DMS79 (cell line): ENCODE measurements around the gene OR1I1.

ENCODE experiments used
- DNase-seq: peaks from one replicate; lab custom pipeline; 2025; lab: John Stamatoyannopoulos, UW

OR1I1 gene

DNA sequence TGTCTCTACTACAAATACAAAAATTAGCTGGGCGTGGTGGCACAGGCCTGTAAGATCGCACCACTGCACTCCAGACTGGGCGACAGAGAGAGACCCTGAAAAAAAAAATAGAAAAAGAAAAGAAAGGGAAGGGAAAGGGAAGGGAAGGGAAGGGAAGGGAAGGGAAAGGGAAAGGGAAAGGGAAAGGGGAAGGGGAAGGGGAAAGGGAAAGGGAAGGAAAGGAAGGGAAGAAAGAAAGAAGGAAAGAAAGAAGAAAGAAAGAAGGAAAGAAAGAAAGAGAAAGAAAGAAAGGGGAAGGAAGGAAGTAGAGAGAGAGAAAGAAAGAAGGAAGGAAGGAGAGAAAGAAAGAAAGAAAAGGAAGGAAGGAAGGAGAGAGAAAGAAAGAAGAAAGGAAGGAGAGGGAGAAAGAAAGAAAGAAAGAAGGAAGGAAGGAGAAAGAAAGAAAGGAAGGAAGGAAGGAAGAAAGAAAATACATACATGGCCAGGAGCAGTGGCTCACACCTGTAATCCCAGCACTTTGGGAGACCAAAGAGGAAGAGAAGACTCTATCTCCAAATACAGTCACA, 17.1 kb downstream of the OR1I1 start:
- no peak for DNase-seq

DNA sequence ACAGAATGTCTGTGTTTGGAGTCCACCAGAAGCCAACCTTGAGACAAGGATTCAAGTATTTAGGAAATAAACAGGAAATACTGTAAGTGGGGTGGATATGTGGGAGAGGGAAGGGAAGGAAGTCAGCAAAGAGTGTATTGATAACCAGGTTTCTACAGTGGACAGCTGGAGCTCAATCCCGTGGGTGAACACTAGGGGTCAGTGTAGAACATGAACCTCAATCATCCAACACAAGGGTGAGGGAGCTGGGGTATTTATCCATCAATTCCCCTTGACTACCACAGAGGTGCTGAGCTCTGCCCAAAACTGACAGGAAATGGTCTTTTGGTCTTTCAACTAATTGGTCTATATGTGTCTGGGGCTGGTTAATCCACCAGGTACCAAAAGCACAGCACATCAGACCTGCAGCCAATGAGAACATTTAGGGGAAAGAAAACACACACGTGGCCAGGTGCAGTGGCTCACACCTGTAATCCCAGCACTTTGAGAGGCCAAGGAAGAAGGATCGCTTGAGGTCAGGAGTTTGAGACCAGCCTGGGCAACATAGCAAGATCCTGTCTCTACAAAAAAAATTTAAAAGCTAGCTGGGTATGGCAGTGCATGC, 19.6 kb downstream of the OR1I1 start:
- DNase-seq = no peak

DNA sequence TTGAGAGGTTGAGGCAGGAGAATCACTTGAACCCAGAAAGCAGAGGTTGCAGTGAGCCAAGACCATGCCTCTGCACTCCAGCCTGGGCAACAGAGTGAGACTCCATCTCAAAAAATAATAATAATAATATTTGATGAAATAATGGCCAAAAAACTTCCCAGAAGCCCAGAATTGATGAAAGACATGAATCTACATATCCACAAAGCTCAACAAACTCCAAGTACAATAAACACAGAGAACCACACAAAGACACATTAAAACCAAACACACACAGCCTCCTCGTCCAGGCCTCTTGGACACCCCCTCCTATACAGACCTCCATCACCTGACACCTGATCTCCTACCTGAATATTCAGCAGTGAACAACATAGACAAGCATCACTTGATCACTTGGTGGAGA, 22.0 kb downstream of the OR1I1 start:
- DNase-seq = no peak

DNA sequence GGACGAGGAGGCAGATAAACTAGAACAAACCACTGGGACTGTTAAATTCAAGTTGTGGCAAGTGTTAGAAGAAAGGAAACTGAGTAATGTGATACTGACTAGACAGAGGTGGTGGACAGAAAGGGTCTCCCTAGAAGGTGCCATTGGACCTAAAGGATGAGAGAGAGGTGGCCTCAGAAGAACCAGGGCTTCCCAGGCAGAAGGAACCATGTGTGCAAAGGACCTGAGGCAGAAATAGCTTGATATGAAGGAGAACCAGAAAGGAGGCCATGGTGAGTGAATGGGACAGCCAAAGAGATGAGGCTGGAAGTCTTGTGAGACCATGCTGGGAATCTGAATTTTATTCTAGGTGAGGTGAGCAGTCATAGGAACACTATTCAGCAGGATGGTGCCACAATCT, 22.4 kb downstream of the OR1I1 start:
- no peak for DNase-seq

DNA sequence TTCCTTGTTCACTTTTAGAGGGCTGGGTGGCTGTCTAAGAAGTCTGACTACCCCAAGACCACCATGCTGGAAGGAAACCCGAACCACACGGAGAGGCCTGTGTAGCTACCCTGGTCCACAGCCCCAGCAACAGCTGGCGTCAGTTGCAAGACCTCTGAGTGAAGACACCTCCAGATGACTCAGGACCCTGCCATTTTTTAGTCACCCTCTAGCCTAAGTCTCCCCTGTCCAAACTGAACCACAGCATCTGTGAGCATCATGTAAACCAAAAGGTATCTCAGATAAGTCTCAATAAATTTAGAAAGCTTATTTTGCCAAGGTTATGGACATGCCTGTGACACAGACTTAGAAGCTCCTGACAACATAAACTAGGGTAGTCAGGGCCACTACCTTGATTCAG, 23.0 kb downstream of the OR1I1 start:
- no peak for DNase-seq

DNA sequence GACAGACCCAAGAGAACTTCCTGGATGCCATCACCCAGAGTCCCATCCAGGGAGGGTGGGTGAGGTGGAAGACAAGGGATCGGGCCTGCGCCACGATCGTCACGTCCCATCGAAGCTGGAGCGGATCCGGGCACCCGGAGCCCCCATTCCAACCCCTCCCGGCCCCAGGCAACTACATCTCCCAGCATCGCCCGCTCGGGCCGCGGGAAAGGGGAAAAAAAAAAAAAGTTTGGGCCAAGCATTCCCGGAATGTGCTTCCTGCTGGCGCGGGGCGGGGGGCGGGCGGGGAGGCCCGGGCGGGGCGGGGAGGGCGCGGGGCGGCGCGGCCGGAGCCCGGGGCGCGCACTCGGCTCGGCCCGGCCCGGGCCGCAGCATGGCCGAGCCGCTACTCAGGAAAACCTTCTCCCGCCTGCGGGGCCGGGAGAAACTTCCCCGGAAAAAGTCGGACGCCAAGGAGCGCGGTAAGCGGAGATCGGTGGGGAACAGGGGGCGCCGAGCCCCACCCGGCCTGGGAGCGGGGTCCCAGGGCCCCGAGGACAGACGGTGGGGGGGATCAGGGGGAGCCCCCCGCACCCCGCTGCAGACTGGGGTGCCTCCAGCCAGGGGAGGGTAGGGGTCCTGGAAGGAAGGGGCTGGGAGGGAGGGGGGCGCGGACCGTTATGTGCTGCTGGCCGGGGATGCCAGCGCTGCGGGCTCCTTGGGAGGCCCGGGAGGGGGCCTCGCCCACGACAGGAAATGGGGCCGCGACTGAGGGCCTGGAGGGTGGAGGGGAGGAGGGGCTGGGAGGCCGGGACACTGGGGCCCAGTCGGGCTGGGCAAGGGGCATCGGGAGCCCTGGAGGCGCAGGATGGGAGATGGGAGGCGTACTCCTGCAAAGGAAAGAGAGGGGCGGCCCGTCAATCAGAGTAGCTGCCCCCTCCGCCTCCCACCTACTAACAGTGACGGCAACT, 25.3 kb downstream of the OR1I1 start, which contains the start of gene SYDE1:
Gene SYDE1 (plus strand): TSS at position 341 of the 950 bp plus-strand sequence. CDS start 33 bp downstream, at position 374.
- no peak for DNase-seq

DNA sequence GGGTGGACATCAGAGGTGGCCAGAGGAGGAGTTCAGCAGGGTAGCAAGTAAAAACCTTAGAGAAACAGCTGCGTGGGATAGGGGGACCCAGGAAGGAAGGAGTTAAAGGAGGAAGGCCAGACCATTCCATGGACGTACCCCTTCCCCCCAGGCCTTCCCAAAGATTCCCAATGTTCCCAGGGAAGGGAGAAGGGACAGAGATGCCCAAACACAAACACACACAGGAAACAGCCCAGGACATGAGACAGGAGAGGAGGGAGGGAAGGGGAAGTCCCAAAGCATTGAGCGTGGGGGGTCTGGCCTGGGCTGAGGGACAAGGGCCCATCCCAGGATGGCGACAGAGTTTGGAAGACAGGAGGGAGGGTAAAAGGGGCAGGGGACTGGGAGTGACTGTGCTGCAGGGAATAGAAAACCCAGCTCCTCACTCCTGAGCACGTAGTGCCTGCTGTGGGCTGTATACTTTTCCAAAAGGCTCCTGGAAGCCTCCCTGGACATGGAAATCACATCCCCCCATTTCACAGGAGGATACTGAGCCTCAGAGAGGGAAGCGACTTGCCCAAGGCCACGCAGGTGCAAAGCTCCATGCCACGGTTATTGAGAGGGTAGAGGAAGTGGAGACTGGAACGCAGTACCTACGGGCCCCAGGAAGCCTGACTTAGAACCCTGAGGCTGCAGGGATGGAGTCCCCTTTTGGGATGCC, 26.3 kb downstream of the OR1I1 start:
- DNase-seq = no peak

DNA sequence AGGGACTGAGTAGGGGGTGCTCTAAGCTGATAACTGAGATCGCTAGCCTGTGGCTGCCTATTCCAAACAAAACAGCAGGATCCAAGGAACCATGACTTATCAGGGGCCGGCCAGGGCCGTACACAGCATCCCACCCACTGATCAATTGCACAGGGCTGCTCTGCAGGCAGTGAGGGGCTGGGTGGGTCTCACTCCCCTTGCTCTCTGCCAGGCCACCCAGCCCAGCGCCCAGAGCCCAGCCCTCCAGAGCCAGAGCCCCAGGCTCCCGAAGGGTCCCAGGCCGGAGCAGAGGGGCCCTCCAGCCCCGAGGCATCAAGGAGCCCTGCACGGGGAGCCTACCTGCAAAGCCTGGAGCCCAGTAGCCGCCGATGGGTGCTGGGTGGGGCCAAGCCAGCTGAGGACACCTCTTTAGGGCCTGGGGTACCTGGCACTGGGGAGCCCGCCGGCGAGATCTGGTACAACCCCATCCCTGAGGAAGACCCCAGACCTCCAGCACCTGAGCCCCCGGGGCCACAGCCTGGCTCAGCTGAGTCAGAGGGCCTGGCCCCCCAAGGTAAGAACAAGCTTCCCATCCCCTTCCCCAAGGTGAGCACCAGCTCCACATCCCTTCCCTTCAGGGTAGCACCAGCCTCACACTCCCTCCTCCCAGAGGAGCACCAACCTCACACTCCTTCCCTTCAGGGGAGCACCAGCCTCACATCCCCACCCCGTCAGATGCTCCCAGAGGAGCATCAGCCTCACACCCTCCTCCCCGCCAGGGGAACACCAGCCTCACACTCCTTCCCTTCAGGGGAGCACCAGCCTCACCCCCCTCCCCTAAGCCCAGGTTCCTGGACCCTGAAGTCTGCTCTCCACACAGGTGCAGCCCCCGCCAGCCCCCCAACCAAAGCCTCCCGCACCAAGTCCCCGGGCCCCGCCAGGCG, 27.1 kb downstream of the OR1I1 start:
- no peak for DNase-seq

DNA sequence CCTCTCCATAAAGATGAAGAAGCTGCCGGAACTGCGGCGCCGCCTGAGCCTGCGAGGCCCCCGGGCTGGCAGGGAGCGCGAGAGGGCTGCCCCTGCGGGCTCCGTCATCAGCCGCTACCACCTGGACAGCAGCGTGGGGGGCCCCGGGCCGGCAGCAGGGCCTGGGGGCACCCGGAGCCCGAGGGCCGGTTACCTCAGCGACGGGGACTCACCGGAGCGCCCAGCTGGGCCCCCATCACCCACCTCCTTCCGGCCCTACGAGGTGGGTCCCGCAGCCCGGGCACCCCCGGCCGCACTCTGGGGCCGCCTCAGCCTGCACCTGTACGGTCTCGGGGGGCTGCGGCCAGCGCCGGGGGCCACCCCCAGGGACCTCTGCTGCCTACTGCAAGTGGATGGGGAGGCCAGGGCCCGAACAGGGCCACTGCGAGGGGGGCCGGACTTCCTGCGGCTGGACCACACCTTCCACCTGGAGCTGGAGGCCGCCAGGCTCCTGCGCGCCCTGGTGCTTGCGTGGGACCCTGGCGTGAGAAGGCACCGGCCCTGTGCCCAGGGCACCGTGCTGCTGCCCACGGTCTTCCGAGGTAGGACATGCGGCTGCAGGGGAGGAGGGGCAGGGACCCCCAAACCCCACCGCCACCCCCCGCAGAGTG, 27.9 kb downstream of the OR1I1 start:
- no peak for DNase-seq

DNA sequence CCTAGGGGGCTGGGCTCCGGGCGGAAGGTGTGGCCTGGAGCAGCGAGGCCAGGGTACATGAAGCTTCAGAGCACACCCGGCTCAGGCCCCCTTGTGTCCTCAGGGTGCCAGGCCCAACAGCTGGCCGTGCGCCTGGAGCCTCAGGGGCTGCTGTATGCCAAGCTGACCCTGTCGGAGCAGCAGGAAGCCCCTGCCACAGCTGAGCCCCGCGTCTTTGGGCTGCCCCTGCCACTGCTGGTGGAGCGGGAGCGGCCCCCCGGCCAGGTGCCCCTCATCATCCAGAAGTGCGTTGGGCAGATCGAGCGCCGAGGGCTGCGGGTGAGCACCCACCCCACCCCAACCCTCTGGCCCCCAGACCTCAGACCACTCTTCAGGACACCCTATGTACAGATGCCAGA, 28.4 kb downstream of the OR1I1 start:
- no peak for DNase-seq

DNA sequence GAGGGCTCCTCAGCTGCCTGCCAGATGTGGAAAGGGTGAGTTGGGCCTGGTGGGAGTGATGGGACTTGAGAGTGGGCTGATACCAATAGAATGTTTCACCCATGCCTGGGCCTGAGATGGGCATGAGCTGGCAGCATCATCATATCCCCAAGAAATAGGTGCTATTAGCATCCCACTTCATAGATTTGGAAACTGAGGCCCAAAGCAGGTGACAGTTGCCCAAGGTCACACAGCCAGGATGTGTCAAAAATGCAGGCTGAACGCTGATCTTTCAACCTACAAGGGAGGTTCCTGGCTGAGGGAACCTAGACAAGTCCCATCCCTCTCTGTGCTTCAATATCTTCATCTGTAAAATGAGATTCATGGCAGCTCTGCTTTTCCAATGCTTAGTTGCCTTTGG, 29.7 kb downstream of the OR1I1 start:
- no peak for DNase-seq

DNA sequence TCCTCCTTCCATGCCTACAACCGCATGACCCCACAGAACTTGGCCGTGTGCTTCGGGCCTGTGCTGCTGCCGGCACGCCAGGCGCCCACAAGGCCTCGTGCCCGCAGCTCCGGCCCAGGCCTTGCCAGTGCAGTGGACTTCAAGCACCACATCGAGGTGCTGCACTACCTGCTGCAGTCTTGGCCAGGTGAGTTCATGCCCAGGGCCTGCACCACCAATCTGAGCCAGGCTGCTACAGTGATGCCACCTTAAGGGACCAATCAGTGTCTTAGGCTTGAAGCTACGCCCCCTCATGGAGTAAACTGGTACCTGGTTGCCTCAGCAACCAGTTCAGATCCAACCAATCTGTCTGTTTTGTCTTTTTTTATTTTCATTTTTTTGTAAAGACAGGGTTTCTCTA, 30.4 kb downstream of the OR1I1 start:
- no peak for DNase-seq

DNA sequence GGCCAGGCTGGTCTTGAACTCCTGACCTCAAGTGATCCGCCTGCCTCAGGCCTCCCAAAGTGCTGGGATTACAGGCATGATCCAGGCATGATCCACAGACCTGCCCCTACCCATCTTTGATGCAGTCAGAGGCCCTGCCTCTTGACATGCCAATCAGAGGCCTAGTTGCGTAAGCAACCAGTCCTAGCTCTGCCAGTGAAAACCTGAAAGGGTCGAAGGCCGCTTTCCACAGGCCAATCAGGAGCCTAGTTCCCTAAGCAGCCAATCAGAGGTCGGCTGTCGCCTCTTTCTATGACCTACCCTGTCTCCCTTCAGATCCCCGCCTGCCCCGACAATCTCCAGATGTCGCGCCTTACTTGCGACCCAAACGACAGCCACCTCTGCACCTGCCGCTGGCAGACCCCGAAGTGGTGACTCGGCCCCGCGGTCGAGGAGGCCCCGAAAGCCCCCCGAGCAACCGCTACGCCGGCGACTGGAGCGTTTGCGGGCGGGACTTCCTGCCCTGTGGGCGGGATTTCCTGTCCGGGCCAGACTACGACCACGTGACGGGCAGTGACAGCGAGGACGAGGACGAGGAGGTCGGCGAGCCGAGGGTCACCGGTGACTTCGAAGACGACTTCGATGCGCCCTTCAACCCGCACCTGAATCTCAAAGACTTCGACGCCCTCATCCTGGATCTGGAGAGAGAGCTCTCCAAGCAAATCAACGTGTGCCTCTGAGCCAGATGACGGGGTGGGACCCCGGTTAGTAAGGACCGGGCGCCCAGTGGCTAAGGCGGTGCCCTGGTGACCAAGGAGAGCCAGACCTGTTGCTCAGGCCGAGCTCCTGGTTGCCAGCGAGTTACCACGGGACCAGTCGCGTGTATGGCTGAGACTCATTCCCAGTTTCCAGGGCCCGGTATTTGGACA, 31.5 kb downstream of the OR1I1 start:
- DNase-seq = no peak

DNA sequence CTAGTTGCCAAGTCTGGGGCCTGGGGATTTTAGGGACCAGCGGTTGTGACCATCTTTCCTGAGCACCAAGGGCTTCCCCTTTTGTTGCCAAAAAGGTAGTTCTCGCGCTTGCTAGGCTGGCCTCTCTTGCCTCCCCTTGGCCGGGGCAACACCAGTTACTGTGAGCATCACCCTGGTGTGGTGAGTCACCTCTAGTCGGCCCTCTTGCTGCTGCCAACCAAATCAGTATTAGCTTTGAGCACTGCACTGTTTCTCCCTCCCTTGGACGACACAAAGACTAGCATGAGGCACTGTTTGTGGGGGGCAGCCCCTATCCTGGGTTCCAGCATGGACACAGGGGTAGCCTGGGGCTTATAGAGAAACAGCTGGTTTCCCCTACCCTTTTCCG, 32.1 kb downstream of the OR1I1 start:
- DNase-seq = no peak

DNA sequence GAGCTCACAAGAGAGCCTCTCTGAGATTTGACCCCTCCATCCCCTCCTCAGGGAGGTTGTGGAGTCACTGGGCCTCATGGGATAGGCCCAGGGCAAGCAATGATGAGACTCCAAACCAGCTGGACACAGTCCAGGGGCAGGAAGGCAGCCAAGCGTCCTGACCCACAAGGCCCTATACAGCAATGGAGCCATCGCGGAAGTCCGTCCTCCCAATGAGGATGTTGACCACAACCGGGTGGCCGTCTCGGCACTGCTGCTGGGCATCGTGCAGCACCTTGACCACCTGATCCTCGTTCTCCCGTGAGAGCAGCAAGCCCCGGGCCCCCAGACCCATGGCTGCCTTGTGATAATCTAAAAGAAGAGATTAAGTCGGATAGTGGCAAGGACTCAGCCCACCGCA, 33.1 kb downstream of the OR1I1 start:
- DNase-seq = no peak

DNA sequence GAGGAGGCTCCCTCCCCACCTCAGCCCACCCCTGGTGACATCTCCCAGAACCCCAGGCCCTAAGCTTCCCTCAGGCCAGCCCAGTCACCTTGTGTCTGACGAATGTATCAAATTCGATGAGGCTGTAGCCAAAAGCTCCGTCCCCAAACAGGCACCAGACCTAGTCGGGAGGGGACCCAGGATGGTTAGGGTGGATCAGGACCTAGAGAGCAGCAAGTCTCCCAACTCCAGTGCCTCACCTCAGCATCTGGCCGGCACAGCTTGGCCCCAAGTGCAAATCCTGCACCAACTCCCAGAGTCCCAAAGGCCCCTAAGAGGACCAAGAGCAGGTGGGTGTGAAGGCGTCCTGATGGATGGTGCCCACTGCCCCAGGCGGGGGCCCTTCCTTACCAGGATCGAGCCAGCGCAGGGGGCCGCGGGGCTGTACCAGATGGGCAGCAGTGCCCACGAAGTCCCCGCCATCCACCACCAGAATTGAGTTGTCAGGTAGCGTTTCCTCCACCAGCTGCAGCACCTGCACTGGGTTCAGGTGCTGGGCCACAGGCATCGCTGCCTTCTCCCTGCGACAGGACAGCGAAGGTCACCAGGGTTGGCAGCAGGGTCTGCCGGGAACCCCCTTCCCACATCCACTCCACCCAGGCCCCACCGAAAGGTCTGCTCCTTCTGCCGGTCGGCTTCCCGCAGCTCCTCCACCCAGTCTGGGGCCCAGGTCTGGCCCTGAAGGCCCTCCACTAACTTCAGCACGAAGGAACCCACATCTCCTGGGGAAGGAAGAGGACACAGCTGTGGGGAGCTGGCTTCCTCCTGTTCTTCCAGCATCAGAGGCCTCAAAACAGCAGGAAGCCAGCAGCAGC, 34.0 kb downstream of the OR1I1 start:
- no peak for DNase-seq

DNA sequence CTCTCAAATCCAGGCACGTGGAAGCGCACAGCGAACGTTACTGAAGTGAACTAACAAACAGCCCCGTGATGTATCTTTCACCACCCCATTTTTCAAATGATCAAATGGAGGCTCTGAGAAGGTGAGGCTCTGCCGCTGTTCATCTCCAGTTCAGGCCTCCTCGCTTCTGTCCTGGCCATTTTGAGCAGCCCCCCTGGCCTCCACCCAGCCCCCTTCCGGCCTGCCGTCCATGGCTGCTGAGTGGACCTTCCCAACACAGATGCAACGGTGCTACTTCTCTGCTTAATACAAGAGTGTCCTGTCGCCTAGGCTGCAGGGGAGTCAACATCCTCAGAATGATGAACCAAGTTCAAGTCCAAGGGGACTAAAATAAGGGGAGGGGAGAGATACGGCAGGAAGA, 34.8 kb downstream of the OR1I1 start:
- DNase-seq = no peak

DNA sequence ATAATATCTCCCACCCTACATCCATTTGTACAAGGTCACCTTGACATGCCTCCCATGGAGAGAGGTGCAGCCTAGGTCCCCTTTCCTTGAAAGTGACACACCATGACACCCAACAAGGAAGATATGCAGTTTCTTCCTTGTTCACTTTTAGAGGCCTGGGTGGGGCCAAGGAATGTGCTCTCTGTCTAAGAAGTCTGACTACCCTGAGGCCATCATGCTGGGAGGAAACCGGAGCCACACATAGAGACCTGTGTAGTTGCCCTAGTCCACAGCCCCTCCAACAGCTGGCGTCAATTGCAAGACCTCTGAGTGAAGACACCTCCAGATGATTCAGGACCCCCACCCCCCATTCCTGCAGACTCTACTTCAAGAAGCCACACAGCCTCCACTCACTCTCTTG, 36.2 kb downstream of the OR1I1 start:
- no peak for DNase-seq
